Measurements from ENCODE around the gene ZC3H10. TPM values are rescaled to one million over a fixed set of nuclear protein-coding genes. Genes with fewer than 3 reads are reported as not detected.
"Not testable (repeated sequence)": the region's sequence is repeated elsewhere in the genome, so short reads cannot be mapped to it uniquely, and the experiment has no call there.

The ZC3H10 gene
- 1 to 10 TPM; 6.5 to 7.4 (median 7.2) TPM for polyA plus RNA-seq (ENCODE audit: insufficient read length in 4 of 4)

GRCh38 chr12:56117778-56118687, at the start of gene ZC3H10:
TSS of gene ZC3H10 (plus strand) at chr12:56118266. CDS start at chr12:56120563, 2,297 bp downstream.
- DNase-seq (ENCODE audit: low read depth in 4 of 4, low spot score in 3 of 4) = peak; percentile 96 to 99 (median 98)

- no peak for DNase-seq (ENCODE audit: low read depth in 4 of 4, low spot score in 3 of 4)
These were observed 46.4 kb upstream of the ZC3H10 start for GRCh38 chr12:56071648-56072047.

- no peak for DNase-seq (ENCODE audit: low read depth in 4 of 4, low spot score in 3 of 4)
These were observed 43.7 kb upstream of the ZC3H10 start for GRCh38 chr12:56074396-56074795.

- not testable (repeated sequence) for DNase-seq (ENCODE audit: low read depth in 4 of 4, low spot score in 3 of 4)
These were observed 40.1 kb upstream of the ZC3H10 start for GRCh38 chr12:56077966-56078365.

GRCh38 chr12:56078427-56078826, 39.6 kb upstream of the ZC3H10 start:
- DNase-seq (ENCODE audit: low read depth in 4 of 4, low spot score in 3 of 4) = no peak

- peak in 3 of 4 donors; percentile 62 to 71 (median 64) for DNase-seq (ENCODE audit: low read depth in 4 of 4, low spot score in 3 of 4)
These were observed 38.9 kb upstream of the ZC3H10 start for GRCh38 chr12:56078931-56079722.

GRCh38 chr12:56079723-56080555, 38.1 kb upstream of the ZC3H10 start, which contains the start of gene ERBB3:
TSS of gene ERBB3 (plus strand) at chr12:56080165. CDS start at chr12:56080301, 136 bp downstream.
- peak in 3 of 4 donors; percentile 57 to 75 (median 63) for DNase-seq (ENCODE audit: low read depth in 4 of 4, low spot score in 3 of 4)

- DNase-seq (ENCODE audit: low read depth in 4 of 4, low spot score in 3 of 4) = no peak
These were observed 37.4 kb upstream of the ZC3H10 start for GRCh38 chr12:56080556-56081138.

- DNase-seq (ENCODE audit: low read depth in 4 of 4, low spot score in 3 of 4) = no peak
These were observed 36.4 kb upstream of the ZC3H10 start for GRCh38 chr12:56081393-56082347.

GRCh38 chr12:56082382-56082781, 35.7 kb upstream of the ZC3H10 start:
- no peak for DNase-seq (ENCODE audit: low read depth in 4 of 4, low spot score in 3 of 4)

- DNase-seq (ENCODE audit: low read depth in 4 of 4, low spot score in 3 of 4) = no peak
These were observed 35.1 kb upstream of the ZC3H10 start for GRCh38 chr12:56082967-56083366.

- DNase-seq (ENCODE audit: low read depth in 4 of 4, low spot score in 3 of 4) = no peak
These were observed 33.0 kb upstream of the ZC3H10 start for GRCh38 chr12:56084958-56085543.

GRCh38 chr12:56086096-56086495, 32.0 kb upstream of the ZC3H10 start:
- no peak for DNase-seq (ENCODE audit: low read depth in 4 of 4, low spot score in 3 of 4)

- DNase-seq (ENCODE audit: low read depth in 4 of 4, low spot score in 3 of 4) = no peak
These were observed 31.5 kb upstream of the ZC3H10 start for GRCh38 chr12:56086608-56087007.

GRCh38 chr12:56087220-56087619, 30.8 kb upstream of the ZC3H10 start:
- DNase-seq (ENCODE audit: low read depth in 4 of 4, low spot score in 3 of 4) = no peak

GRCh38 chr12:56097738-56098137, 20.3 kb upstream of the ZC3H10 start:
- DNase-seq (ENCODE audit: low read depth in 4 of 4, low spot score in 3 of 4) = no peak

- DNase-seq (ENCODE audit: low read depth in 4 of 4, low spot score in 3 of 4) = no peak
These were observed 19.5 kb upstream of the ZC3H10 start for GRCh38 chr12:56098592-56098991.

GRCh38 chr12:56099787-56100186, 18.3 kb upstream of the ZC3H10 start:
- no peak for DNase-seq (ENCODE audit: low read depth in 4 of 4, low spot score in 3 of 4)

All from right renal pelvis (tissue), 4 donors.